ENCODE measurements around the gene LRP1B.
A peak's percentile ranks its signal among the peaks of the same experiment; 100 is the strongest.

LRP1B gene

GRCh38 chr2:142131010-142131669, at the start of gene LRP1B:
Gene LRP1B (minus strand): TSS chr2:142131016. CDS start chr2:142130729, 287 bp downstream.
- H3K4me3 ChIP-seq (ENCODE audit: low read depth, low read length) = peak within 1 kb of the TSS; percentile 57
- DNase-seq (ENCODE audit: low read depth) = no peak

- H3K4me3 ChIP-seq (ENCODE audit: low read depth, low read length) = no peak overlapping the region
Observed at GRCh38 chr2:142179686-142180085, 48.9 kb upstream of the LRP1B start.

GRCh38 chr2:142178604-142179003, 47.8 kb upstream of the LRP1B start:
- no peak overlapping the region for H3K4me3 ChIP-seq (ENCODE audit: low read depth, low read length)
- no peak for DNase-seq (ENCODE audit: low read depth)

More at GRCh38 chr2:142179686-142180085, 48.9 kb upstream of the LRP1B start:
- no peak for DNase-seq (ENCODE audit: low read depth)

GRCh38 chr2:142176941-142177340, 46.1 kb upstream of the LRP1B start:
- H3K4me3 ChIP-seq (ENCODE audit: low read depth, low read length) = no peak overlapping the region
- no peak for DNase-seq (ENCODE audit: low read depth)

- H3K4me3 ChIP-seq (ENCODE audit: low read depth, low read length) = no peak overlapping the region
- no peak for DNase-seq (ENCODE audit: low read depth)
Observed at GRCh38 chr2:142175813-142176338, 45.1 kb upstream of the LRP1B start.

GRCh38 chr2:142174176-142174575, 43.4 kb upstream of the LRP1B start:
- no peak overlapping the region for H3K4me3 ChIP-seq (ENCODE audit: low read depth, low read length)
- no peak for DNase-seq (ENCODE audit: low read depth)

GRCh38 chr2:142170847-142171246, 40.0 kb upstream of the LRP1B start:
- no peak for DNase-seq (ENCODE audit: low read depth)
- no peak overlapping the region for H3K4me3 ChIP-seq (ENCODE audit: low read depth, low read length)

GRCh38 chr2:142165790-142166189, 35.0 kb upstream of the LRP1B start:
- no peak overlapping the region for H3K4me3 ChIP-seq (ENCODE audit: low read depth, low read length)
- DNase-seq (ENCODE audit: low read depth) = no peak

- no peak overlapping the region for H3K4me3 ChIP-seq (ENCODE audit: low read depth, low read length)
- no peak for DNase-seq (ENCODE audit: low read depth)
Observed at GRCh38 chr2:142153601-142154000, 22.8 kb upstream of the LRP1B start.

- H3K4me3 ChIP-seq (ENCODE audit: low read depth, low read length) = no peak overlapping the region
- DNase-seq (ENCODE audit: low read depth) = no peak
Observed at GRCh38 chr2:142150453-142150852, 19.6 kb upstream of the LRP1B start.

- no peak overlapping the region for H3K4me3 ChIP-seq (ENCODE audit: low read depth, low read length)
Observed at GRCh38 chr2:142144547-142144946, 13.7 kb upstream of the LRP1B start.

GRCh38 chr2:142142595-142142994, 11.8 kb upstream of the LRP1B start:
- no peak overlapping the region for H3K4me3 ChIP-seq (ENCODE audit: low read depth, low read length)
- no peak for DNase-seq (ENCODE audit: low read depth)

More at GRCh38 chr2:142144547-142144946, 13.7 kb upstream of the LRP1B start:
- no peak for DNase-seq (ENCODE audit: low read depth)

- H3K4me3 ChIP-seq (ENCODE audit: low read depth, low read length) = no peak overlapping the region
- DNase-seq (ENCODE audit: low read depth) = no peak
Observed at GRCh38 chr2:142140434-142140845, 9.6 kb upstream of the LRP1B start.

GRCh38 chr2:142139384-142139783, 8.6 kb upstream of the LRP1B start:
- no peak for DNase-seq (ENCODE audit: low read depth)
- H3K4me3 ChIP-seq (ENCODE audit: low read depth, low read length) = no peak overlapping the region

- H3K4me3 ChIP-seq (ENCODE audit: low read depth, low read length) = no peak overlapping the region
- DNase-seq (ENCODE audit: low read depth) = no peak
Observed at GRCh38 chr2:142136571-142136970, 5.8 kb upstream of the LRP1B start.

GRCh38 chr2:142134911-142135310, 4.1 kb upstream of the LRP1B start:
- H3K4me3 ChIP-seq (ENCODE audit: low read depth, low read length) = no peak overlapping the region
- DNase-seq (ENCODE audit: low read depth) = no peak

- H3K4me3 ChIP-seq (ENCODE audit: low read depth, low read length) = peak overlapping the region; percentile 57
- no peak for DNase-seq (ENCODE audit: low read depth)
Observed at GRCh38 chr2:142130111-142131009, 456 bp downstream of the LRP1B start.

- no peak for DNase-seq (ENCODE audit: low read depth)
- no peak overlapping the region for H3K4me3 ChIP-seq (ENCODE audit: low read depth, low read length)
Observed at GRCh38 chr2:142128105-142128504, 2.7 kb downstream of the LRP1B start.

- DNase-seq (ENCODE audit: low read depth) = no peak
- H3K4me3 ChIP-seq (ENCODE audit: low read depth, low read length) = no peak overlapping the region
Observed at GRCh38 chr2:142127248-142127647, 3.6 kb downstream of the LRP1B start.

GRCh38 chr2:142124706-142125105, 6.1 kb downstream of the LRP1B start:
- no peak overlapping the region for H3K4me3 ChIP-seq (ENCODE audit: low read depth, low read length)

More at GRCh38 chr2:142124706-142125105, 6.1 kb downstream of the LRP1B start:
- DNase-seq (ENCODE audit: low read depth) = no peak
